ENCODE measurements around the gene UBTF. TPM values are rescaled to one million over a fixed set of nuclear protein-coding genes. Genes with fewer than 3 reads are reported as not detected.
A peak's percentile ranks its signal among the peaks of the same experiment; 100 is the strongest.

Gene UBTF
- total and polyA plus RNA-seq, 4 experiments from 2014 or later: 12.2 to 264 (median 157) TPM

DNA sequence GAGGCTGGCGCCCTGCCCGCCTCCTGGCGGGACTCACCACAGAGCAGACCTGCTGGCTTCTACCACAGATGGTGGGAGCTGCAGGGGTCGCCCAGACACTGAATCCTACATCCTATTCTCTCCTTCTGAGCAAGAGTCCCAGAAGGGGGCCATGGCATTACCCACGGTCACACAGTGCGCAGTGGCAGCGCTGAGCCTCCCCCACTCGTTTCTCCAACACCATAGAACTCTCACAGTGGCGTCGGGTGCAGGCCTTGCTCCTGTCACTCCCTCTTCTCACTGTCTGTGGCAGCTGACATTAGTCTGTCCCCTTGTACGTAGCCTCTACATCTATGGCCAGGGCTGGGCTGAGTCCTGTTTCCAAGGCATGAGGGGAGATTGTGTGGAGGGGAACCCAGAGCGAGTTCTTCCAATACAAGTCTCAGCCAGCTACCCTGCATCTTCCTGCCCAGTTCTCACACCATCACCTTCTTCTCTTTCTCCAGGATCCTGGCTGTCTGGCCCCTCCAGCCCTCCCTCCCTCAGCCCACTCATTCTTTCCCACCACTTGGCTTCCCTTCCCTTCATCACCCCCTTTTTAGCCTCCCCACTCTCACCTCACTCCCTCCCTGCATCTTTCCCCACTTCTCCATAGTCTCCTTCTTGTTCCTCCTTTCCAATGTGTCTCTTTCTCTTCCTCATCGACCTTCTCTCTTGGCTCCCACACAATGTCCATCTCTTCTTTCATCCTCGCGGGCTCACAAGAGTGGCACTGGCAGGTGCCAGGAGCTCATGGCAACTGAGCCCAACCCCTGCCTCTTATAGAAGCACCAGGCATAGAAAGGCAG, 5.9 kb downstream of the UBTF start:
- DNase-seq: no peak
- intact Hi-C loops (cut with micrococcal nuclease): no loop called here
- no peaks in the 10 kb centered on the region for H3K9me3 ChIP-seq (ENCODE audit: control insufficient read depth in 1 of 2, low read length in 2 of 2)
- Mint-ChIP-seq H3K36me3 (peaks cover 38 to 61% of the 10 kb centered on the region in 2 donors), H3K27ac (peak overlapping the region; percentile 65 to 91 (median 88)), H3K27me3 (no peaks in the 10 kb centered on the region), H3K4me1 (peaks cover 38 to 78% (median 53%) of the 10 kb centered on the region in 4 donors), H3K4me3 (peak overlapping the region in 4 of 8 donors; percentile 8 to 71 (median 40)), H3K9me3 (peaks cover 0 to 4% (median 0%) of the 10 kb centered on the region in 8 donors)
- no peaks in the 10 kb centered on the region for H3K27me3 ChIP-seq (ENCODE audit: insufficient read depth, low read length)
- CTCF ChIA-PET (ENCODE audit: partially characterized antibody): interaction anchor here (1.4 to 6.8 kb wide), 4 partner anchors 8 to 131 kb away, joined by 3 to 107 read pairs (median 44); partner anchors contain the start of genes GRN and UBTF
- POLR2A ChIA-PET (ENCODE audit: partially characterized antibody): interaction anchor here (0.9 to 15.7 kb wide), 13 partner anchors 5 to 140 kb away, joined by 3 to 325 read pairs (median 5); partner anchors contain the start of genes ATXN7L3, GRN, HDAC5 and SLC25A39
- no peak overlapping the region for H3K4me3 ChIP-seq (ENCODE audit: low read length in 2 of 2)
- H3K4me1 ChIP-seq (ENCODE audit: insufficient read depth, low read length): peaks cover 70% of the 10 kb centered on the region
- H3K27ac ChIP-seq (ENCODE audit: low read depth, low read length): peak overlapping the region; percentile 71
- H3K36me3 ChIP-seq (ENCODE audit: insufficient read depth, low read length): peaks cover 51% of the 10 kb centered on the region

GRCh38 chr17:44212507-44213402, 6.7 kb downstream of the UBTF start:
- Mint-ChIP-seq H3K27ac (peak overlapping the region in 2 of 7 donors; percentile 68 to 91), H3K27me3 (no peaks in the 10 kb centered on the region), H3K4me3 (peak overlapping the region in 3 of 8 donors; percentile 25 to 57 (median 29)), H3K36me3 (peaks cover 45 to 65% of the 10 kb centered on the region in 2 donors), H3K9me3 (peaks cover 0 to 4% (median 0%) of the 10 kb centered on the region in 8 donors), H3K4me1 (peaks cover 37 to 81% (median 54%) of the 10 kb centered on the region in 4 donors)
- DNase-seq: no peak
- no peak overlapping the region for H3K27ac ChIP-seq (ENCODE audit: low read depth, low read length)
- intact Hi-C loops (cut with micrococcal nuclease): no loop called here
- H3K27me3 ChIP-seq (ENCODE audit: insufficient read depth, low read length): no peaks in the 10 kb centered on the region
- no peaks in the 10 kb centered on the region for H3K9me3 ChIP-seq (ENCODE audit: control insufficient read depth in 1 of 2, low read length in 2 of 2)
- CTCF ChIA-PET (ENCODE audit: partially characterized antibody): interaction anchor here (1.4 to 6.8 kb wide), 6 partner anchors 8 to 138 kb away, joined by 3 to 107 read pairs (median 40); partner anchors contain the start of genes GRN and UBTF
- no peak overlapping the region for H3K4me3 ChIP-seq (ENCODE audit: low read length in 2 of 2)
- POLR2A ChIA-PET (ENCODE audit: partially characterized antibody): interaction anchor here (0.7 to 15.7 kb wide), 13 partner anchors 6 to 141 kb away, joined by 3 to 325 read pairs (median 5); partner anchors contain the start of genes ATXN7L3, GRN, HDAC5 and SLC25A39
- H3K36me3 ChIP-seq (ENCODE audit: insufficient read depth, low read length): peaks cover 56% of the 10 kb centered on the region
- peaks cover 65% of the 10 kb centered on the region for H3K4me1 ChIP-seq (ENCODE audit: insufficient read depth, low read length)

- peaks cover 54% of the 10 kb centered on the region for H3K4me1 ChIP-seq (ENCODE audit: insufficient read depth, low read length)
- Mint-ChIP-seq H3K4me1 (peaks cover 27 to 69% (median 44%) of the 10 kb centered on the region in 4 donors), H3K9me3 (no peaks in the 10 kb centered on the region), H3K27ac (peak overlapping the region in 4 of 7 donors; percentile 3 to 46 (median 30)), H3K36me3 (peaks cover 42 to 63% of the 10 kb centered on the region in 2 donors), H3K27me3 (no peaks in the 10 kb centered on the region), H3K4me3 (peak overlapping the region in 2 of 8 donors; percentile 31 to 35)
- no peak overlapping the region for H3K27ac ChIP-seq (ENCODE audit: low read depth, low read length)
- ChIA-PET POLR2A (ENCODE audit: partially characterized antibody) (interaction anchor here (0.7 to 15.7 kb wide), 11 partner anchors 7 to 142 kb away, joined by 3 to 325 read pairs (median 11); partner anchors contain the start of genes ATXN7L3, GRN, HDAC5 and SLC25A39), CTCF (ENCODE audit: partially characterized antibody) (interaction anchor here (1.4 to 6.8 kb wide), 10 partner anchors 9 to 139 kb away, joined by 3 to 107 read pairs (median 24); partner anchors contain the start of genes GRN, RUNDC3A, SLC25A39 and UBTF)
- no peak for DNase-seq
- H3K4me3 ChIP-seq (ENCODE audit: low read length in 2 of 2): no peak overlapping the region
- no peaks in the 10 kb centered on the region for H3K27me3 ChIP-seq (ENCODE audit: insufficient read depth, low read length)
- intact Hi-C loops (cut with micrococcal nuclease): no loop called here
- H3K36me3 ChIP-seq (ENCODE audit: insufficient read depth, low read length): peaks cover 63% of the 10 kb centered on the region
- H3K9me3 ChIP-seq (ENCODE audit: control insufficient read depth in 1 of 2, low read length in 2 of 2): no peaks in the 10 kb centered on the region
These were observed 7.9 kb downstream of the UBTF start for GRCh38 chr17:44211281-44212265.

GRCh38 chr17:44210342-44211192, 8.9 kb downstream of the UBTF start:
- H3K4me1 Mint-ChIP-seq: peaks cover 25 to 64% (median 36%) of the 10 kb centered on the region in 4 donors
- peaks cover 53% of the 10 kb centered on the region for H3K36me3 ChIP-seq (ENCODE audit: insufficient read depth, low read length)
- intact Hi-C loops (cut with micrococcal nuclease): loop anchor here (1.0 kb wide), 3 partner anchors 8 to 121 kb away; no protein-coding TSS in a partner anchor
- H3K4me1 ChIP-seq (ENCODE audit: insufficient read depth, low read length): peaks cover 44% of the 10 kb centered on the region
- H3K27ac ChIP-seq (ENCODE audit: low read depth, low read length): peak overlapping the region; percentile 47
- peaks cover 32 to 53% of the 10 kb centered on the region in 2 donors for H3K36me3 Mint-ChIP-seq
- no peaks in the 10 kb centered on the region for H3K27me3 ChIP-seq (ENCODE audit: insufficient read depth, low read length)
- no peak overlapping the region for H3K4me3 ChIP-seq (ENCODE audit: low read length in 2 of 2)
- H3K9me3 Mint-ChIP-seq: no peaks in the 10 kb centered on the region
- DNase-seq: peak; percentile 86 to 93 (median 92)
- H3K27me3 Mint-ChIP-seq: no peaks in the 10 kb centered on the region
- H3K9me3 ChIP-seq (ENCODE audit: control insufficient read depth in 1 of 2, low read length in 2 of 2): no peaks in the 10 kb centered on the region
- POLR2A ChIA-PET (ENCODE audit: partially characterized antibody): interaction anchor here (0.6 to 15.7 kb wide), 17 partner anchors 8 to 145 kb away, joined by 3 to 325 read pairs (median 5); partner anchors contain the start of genes ATXN7L3, GRN, HDAC5 and SLC25A39
- CTCF ChIA-PET (ENCODE audit: partially characterized antibody): interaction anchor here (0.6 to 6.8 kb wide), 32 partner anchors 8 to 299 kb away, joined by 3 to 107 read pairs (median 7); partner anchors contain the start of genes FAM171A2, GRN, RUNDC3A and SLC25A39
- H3K4me3 Mint-ChIP-seq: peak overlapping the region in 6 of 8 donors; percentile 11 to 78 (median 54)
- peak overlapping the region; percentile 25 to 91 (median 76) for H3K27ac Mint-ChIP-seq

- Mint-ChIP-seq H3K4me1 (peaks cover 18 to 57% (median 30%) of the 10 kb centered on the region in 4 donors), H3K4me3 (peak overlapping the region in 6 of 8 donors; percentile 11 to 78 (median 54)), H3K36me3 (peaks cover 25 to 47% of the 10 kb centered on the region in 2 donors), H3K27ac (peak overlapping the region; percentile 25 to 91 (median 76)), H3K9me3 (no peaks in the 10 kb centered on the region), H3K27me3 (no peaks in the 10 kb centered on the region)
- no peaks in the 10 kb centered on the region for H3K9me3 ChIP-seq (ENCODE audit: control insufficient read depth in 1 of 2, low read length in 2 of 2)
- peaks cover 37% of the 10 kb centered on the region for H3K4me1 ChIP-seq (ENCODE audit: insufficient read depth, low read length)
- POLR2A ChIA-PET (ENCODE audit: partially characterized antibody): interaction anchor here (0.6 to 15.7 kb wide), 15 partner anchors 9 to 140 kb away, joined by 3 to 325 read pairs (median 6); partner anchors contain the start of genes ATXN7L3, GRN, HDAC5 and SLC25A39
- CTCF ChIA-PET (ENCODE audit: partially characterized antibody): interaction anchor here (0.6 to 6.8 kb wide), 33 partner anchors 8 to 299 kb away, joined by 3 to 107 read pairs (median 7); partner anchors contain the start of genes FAM171A2, GRN, HDAC5 and RUNDC3A
- peaks cover 46% of the 10 kb centered on the region for H3K36me3 ChIP-seq (ENCODE audit: insufficient read depth, low read length)
- H3K4me3 ChIP-seq (ENCODE audit: low read length in 2 of 2): no peak overlapping the region
- H3K27ac ChIP-seq (ENCODE audit: low read depth, low read length): peak overlapping the region; percentile 47
- no peak for DNase-seq
- H3K27me3 ChIP-seq (ENCODE audit: insufficient read depth, low read length): no peaks in the 10 kb centered on the region
- intact Hi-C loops (cut with micrococcal nuclease): loop anchor here (1.0 kb wide), 3 partner anchors 8 to 121 kb away; no protein-coding TSS in a partner anchor
These were observed 9.6 kb downstream of the UBTF start for GRCh38 chr17:44209786-44210341.
